SK-N-MC (cell line): ENCODE results near the gene HDAC4.

Experiments used
- EZH2 ChIP-seq: fragments of 200-600 bp; sonication (generic); IDR thresholded peaks from one replicate; pipeline ENCODE4 v1.6.1; 2017; ENCODE audit warnings: antibody characterized with exemption
- FOXP2 ChIP-seq: optimal IDR thresholded peaks from 2 replicates; pipeline ENCODE3; 2011; ENCODE audit warnings: mild to moderate bottlenecking, moderate library complexity; ENCODE audit not compliant: insufficient read depth; ENCODE audit errors: extremely low read length, control extremely low read depth
- POLR2AphosphoS5 ChIP-seq: IDR thresholded peaks from 2 replicates; pipeline ENCODE4 v1.6.1; 2012; ENCODE audit warnings: mild to moderate bottlenecking, low read depth, low read length, borderline replicate concordance

DNA sequence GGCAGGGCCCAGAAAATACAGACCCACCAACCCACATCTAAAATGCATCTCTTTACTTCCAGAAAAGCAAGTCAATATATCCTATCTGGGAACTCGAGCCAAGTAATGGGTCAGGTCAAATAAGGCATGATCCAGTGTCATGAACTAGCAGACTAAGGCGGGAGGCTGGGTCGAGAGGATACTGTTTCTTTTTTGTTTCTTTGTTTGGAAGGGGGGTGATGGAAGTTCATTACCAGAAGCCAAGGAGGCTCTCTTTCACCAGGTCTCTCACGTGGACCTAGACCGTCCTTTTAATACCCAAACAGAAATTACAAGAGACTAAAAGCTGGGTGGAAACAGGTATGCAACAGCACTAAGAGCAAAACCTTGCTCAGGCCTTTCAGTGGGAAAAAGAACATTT lies 108.3 kb downstream of the HDAC4 start:
- no peak for TF ChIP-seq POLR2AphosphoS5
- TF ChIP-seq EZH2, result no peak
- TF ChIP-seq FOXP2, result no peak
